ENCODE data around the gene P2RX7. TPM values are rescaled to one million over a fixed set of nuclear protein-coding genes. Genes with fewer than 3 reads are reported as not detected.
A peak's percentile ranks its signal among the peaks of the same experiment; 100 is the strongest.

The P2RX7 gene
- total and polyA plus RNA-seq, 9 of the 15 experiments (the other 6 are each of a cell fraction or from before 2014, with no cell fraction given) = 0.04 to 0.65 (median 0.30) TPM

DNA sequence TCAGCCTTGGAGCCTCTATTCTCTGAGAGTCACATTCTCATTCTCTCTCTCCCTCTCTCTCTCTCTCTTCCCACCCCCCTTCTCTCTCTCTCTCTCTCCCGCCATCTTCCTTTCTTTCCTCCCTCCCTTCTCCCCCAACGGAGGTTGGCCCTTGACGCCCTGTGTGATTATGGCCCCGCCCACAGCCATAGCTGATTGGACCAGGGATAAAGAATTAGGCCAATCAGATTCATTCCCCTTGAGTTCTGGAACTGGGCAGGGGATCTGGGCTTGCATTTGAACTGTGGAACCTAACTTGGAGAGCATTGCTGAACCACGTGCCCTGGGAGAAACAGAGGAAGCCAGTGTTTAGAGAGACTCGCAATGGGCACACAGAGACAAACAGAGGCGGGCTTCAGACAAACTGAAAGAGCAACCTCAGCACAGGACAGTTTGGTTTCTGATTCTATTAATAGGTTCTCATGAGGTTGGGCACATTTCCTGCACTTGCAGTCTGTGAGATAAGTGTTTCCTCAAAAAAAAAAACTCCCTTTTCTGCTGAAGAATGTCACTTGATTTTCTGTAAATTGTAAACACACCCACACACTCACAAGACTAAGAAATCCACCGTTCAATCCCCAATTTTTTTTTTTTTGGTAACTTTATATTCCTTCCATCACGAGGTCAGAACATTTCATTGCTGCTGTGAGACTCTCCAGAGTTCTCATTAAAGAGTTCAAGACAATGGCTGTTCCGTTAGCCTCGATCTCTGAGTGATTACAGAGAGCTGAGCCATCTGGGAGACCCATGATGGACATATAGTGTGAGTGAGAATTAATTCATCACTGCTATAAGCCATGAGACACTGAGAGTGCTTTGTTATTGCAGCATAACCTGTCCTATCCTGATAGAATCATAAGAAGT, 3.5 kb upstream of the P2RX7 start (continued):
- TF ChIP-seq JUN (IDR thresholded peaks at IDR 0.05; ENCODE audit: borderline replicate concordance, low read depth, low read length) = no peak
- 0 out of 2 replicates have a peak, but pooled peaks have one; percentile 8 for TF ChIP-seq JUN (CRISPR knock-in tag; IDR thresholded peaks at IDR 0.05; ENCODE audit: borderline replicate concordance)
- 0 out of 2 replicates have a peak, but pooled peaks have one; percentile 14 for TF ChIP-seq CBX1 (IDR thresholded peaks at IDR 0.05; ENCODE audit: low read depth)
- TF ChIP-seq NR2C2 (CRISPR knock-in tag; IDR thresholded peaks at IDR 0.05) = no peak
- TF ChIP-seq NR2C2 (tag; IDR thresholded peaks at IDR 0.05) = peak; percentile 79; the same call in 1 of the 2 replicates
- peak in 2 of 3 experiments; percentile 55 to 81 for TF ChIP-seq YY1 (IDR thresholded peaks at IDR 0.05; ENCODE audit: borderline replicate concordance in 1 of 3, control insufficient read depth in 1 of 3, extremely low read depth in 1 of 3, insufficient read depth in 3 of 3, insufficient read length in 1 of 3, insufficient replicate concordance in 2 of 3, low read depth in 1 of 3, low read length in 2 of 3)
- TF ChIP-seq, protein P1, sequence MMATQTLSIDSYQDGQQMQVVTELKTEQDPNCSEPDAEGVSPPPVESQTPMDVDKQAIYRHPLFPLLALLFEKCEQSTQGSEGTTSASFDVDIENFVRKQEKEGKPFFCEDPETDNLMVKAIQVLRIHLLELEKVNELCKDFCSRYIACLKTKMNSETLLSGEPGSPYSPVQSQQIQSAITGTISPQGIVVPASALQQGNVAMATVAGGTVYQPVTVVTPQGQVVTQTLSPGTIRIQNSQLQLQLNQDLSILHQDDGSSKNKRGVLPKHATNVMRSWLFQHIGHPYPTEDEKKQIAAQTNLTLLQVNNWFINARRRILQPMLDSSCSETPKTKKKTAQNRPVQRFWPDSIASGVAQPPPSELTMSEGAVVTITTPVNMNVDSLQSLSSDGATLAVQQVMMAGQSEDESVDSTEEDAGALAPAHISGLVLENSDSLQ (IDR thresholded peaks at IDR 0.05) = 0 out of 2 replicates have a peak, but pooled peaks have one; percentile 21
- TF ChIP-seq TRIM24 (IDR thresholded peaks at IDR 0.05) = peak; percentile 19 to 47; a peak in 2 of 4 replicates
- TF ChIP-seq, protein P2, sequence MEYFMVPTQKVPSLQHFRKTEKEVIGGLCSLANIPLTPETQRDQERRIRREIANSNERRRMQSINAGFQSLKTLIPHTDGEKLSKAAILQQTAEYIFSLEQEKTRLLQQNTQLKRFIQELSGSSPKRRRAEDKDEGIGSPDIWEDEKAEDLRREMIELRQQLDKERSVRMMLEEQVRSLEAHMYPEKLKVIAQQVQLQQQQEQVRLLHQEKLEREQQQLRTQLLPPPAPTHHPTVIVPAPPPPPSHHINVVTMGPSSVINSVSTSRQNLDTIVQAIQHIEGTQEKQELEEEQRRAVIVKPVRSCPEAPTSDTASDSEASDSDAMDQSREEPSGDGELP (CRISPR knock-in tag; IDR thresholded peaks at IDR 0.05; ENCODE audit: borderline replicate concordance) = peak; percentile 46; the same call in 1 of the 2 replicates
- TF ChIP-seq RBFOX2 (IDR thresholded peaks at IDR 0.05; ENCODE audit: low read depth, low read length) = peak; percentile 43; the same call in 1 of the 2 replicates
- TF ChIP-seq, protein P3, sequence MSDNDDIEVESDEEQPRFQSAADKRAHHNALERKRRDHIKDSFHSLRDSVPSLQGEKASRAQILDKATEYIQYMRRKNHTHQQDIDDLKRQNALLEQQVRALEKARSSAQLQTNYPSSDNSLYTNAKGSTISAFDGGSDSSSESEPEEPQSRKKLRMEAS (CRISPR knock-in tag; IDR thresholded peaks at IDR 0.05) = peak; percentile 85
- peak; percentile 45; the same call in 1 of the 2 replicates for TF ChIP-seq ZNF316 (IDR thresholded peaks at IDR 0.05)
- TF ChIP-seq LCOR (CRISPR knock-in tag; IDR thresholded peaks at IDR 0.05) = 0 out of 2 replicates have a peak, but pooled peaks have one; percentile 36
- no peak for TF ChIP-seq ARHGAP35 (IDR thresholded peaks at IDR 0.05; ENCODE audit: partially characterized antibody)
- peak; percentile 79 for TF ChIP-seq SMAD4 (CRISPR knock-in tag; conservative IDR thresholded peaks at IDR 0.05)
- TF ChIP-seq FOXM1 (IDR thresholded peaks at IDR 0.05; ENCODE audit: low read depth) = peak; percentile 77
- no peak for TF ChIP-seq FOXM1 (CRISPR knock-in tag; IDR thresholded peaks at IDR 0.05; ENCODE audit: low read depth)
- TF ChIP-seq PTRF (tag; IDR thresholded peaks at IDR 0.05) = no peak
- no peak for TF ChIP-seq ZNF282 (CRISPR knock-in tag; IDR thresholded peaks at IDR 0.05)
- peak; percentile 92 for TF ChIP-seq MEF2A (IDR thresholded peaks at IDR 0.05; ENCODE audit: control insufficient read depth, low read depth, low read length)
- TF ChIP-seq ZNF197 (CRISPR knock-in tag; IDR thresholded peaks at IDR 0.05; ENCODE audit: low read depth) = 0 out of 2 replicates have a peak, but pooled peaks have one; percentile 49
- TF ChIP-seq, protein P4, sequence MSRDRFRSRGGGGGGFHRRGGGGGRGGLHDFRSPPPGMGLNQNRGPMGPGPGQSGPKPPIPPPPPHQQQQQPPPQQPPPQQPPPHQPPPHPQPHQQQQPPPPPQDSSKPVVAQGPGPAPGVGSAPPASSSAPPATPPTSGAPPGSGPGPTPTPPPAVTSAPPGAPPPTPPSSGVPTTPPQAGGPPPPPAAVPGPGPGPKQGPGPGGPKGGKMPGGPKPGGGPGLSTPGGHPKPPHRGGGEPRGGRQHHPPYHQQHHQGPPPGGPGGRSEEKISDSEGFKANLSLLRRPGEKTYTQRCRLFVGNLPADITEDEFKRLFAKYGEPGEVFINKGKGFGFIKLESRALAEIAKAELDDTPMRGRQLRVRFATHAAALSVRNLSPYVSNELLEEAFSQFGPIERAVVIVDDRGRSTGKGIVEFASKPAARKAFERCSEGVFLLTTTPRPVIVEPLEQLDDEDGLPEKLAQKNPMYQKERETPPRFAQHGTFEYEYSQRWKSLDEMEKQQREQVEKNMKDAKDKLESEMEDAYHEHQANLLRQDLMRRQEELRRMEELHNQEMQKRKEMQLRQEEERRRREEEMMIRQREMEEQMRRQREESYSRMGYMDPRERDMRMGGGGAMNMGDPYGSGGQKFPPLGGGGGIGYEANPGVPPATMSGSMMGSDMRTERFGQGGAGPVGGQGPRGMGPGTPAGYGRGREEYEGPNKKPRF (IDR thresholded peaks at IDR 0.05; ENCODE audit: low read depth, low read length) = no peak
- peak; percentile 100 for TF ChIP-seq ZNF12 (CRISPR knock-in tag; IDR thresholded peaks at IDR 0.05)
